ENCODE measurements around the gene PSMB5.

PSMB5 gene

DNA sequence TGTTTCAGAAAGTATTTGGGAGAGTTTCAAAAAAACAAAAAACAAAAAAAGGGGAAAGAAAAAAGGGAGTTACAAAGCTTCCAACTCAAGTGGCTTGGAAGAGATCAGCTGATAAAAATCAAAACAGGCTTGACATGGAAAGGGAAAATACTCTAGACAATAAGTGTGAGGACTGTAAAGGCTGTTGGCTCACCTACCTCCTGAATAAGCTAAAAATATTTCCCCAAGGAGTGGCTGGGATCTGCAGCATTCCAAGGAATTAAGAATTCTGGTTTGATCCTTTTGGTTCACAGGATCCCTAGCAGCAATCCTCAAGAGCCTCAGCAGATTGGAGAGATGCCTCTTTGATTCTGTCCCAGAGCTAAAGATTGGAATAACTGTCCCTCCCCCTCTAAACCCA, 41.2 kb downstream of the PSMB5 start:
- no peak for TF ChIP-seq FOXP2 (optimal IDR thresholded peaks at IDR 0.05; ENCODE audit: borderline replicate concordance, extremely low read depth, extremely low read length, insufficient read depth)
- no peak for TF ChIP-seq POLR2AphosphoS5 (IDR thresholded peaks at IDR 0.05; ENCODE audit: low read depth, low read length)
- TF ChIP-seq, protein P1, sequence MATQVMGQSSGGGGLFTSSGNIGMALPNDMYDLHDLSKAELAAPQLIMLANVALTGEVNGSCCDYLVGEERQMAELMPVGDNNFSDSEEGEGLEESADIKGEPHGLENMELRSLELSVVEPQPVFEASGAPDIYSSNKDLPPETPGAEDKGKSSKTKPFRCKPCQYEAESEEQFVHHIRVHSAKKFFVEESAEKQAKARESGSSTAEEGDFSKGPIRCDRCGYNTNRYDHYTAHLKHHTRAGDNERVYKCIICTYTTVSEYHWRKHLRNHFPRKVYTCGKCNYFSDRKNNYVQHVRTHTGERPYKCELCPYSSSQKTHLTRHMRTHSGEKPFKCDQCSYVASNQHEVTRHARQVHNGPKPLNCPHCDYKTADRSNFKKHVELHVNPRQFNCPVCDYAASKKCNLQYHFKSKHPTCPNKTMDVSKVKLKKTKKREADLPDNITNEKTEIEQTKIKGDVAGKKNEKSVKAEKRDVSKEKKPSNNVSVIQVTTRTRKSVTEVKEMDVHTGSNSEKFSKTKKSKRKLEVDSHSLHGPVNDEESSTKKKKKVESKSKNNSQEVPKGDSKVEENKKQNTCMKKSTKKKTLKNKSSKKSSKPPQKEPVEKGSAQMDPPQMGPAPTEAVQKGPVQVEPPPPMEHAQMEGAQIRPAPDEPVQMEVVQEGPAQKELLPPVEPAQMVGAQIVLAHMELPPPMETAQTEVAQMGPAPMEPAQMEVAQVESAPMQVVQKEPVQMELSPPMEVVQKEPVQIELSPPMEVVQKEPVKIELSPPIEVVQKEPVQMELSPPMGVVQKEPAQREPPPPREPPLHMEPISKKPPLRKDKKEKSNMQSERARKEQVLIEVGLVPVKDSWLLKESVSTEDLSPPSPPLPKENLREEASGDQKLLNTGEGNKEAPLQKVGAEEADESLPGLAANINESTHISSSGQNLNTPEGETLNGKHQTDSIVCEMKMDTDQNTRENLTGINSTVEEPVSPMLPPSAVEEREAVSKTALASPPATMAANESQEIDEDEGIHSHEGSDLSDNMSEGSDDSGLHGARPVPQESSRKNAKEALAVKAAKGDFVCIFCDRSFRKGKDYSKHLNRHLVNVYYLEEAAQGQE (IDR thresholded peaks at IDR 0.05; ENCODE audit: insufficient read depth in 1 of 2, low read depth in 2 of 2, low read length in 2 of 2) = no peak
- TF ChIP-seq TAF1 (IDR thresholded peaks at IDR 0.05; ENCODE audit: borderline replicate concordance, insufficient read depth, low read length) = no peak
- TF ChIP-seq SIN3A (IDR thresholded peaks at IDR 0.05; ENCODE audit: borderline replicate concordance, insufficient read depth, low read length) = no peak

DNA sequence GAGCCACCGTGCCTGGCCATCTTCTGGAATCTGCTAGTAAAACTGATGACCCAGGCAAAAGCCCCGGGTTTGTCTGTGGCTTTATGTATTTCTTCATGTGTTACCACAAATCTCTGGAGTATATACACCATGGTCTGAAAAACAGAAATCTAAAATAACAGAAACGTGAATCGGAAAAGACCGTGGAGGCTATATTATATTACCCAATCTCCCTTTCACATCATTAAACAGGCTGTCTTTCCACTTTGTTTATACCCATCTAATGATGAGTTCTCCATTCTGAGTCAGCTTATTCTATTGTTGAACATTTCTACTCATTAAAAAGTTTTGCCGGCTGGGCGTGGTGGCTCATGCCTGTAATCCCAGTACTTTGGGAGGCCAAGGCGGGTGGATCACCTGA, 42.8 kb downstream of the PSMB5 start:
- no peak for TF ChIP-seq SIN3A (IDR thresholded peaks at IDR 0.05; ENCODE audit: borderline replicate concordance, insufficient read depth, low read length)
- TF ChIP-seq, protein P1 (IDR thresholded peaks at IDR 0.05; ENCODE audit: insufficient read depth in 1 of 2, low read depth in 2 of 2, low read length in 2 of 2) = no peak
- no peak for TF ChIP-seq TAF1 (IDR thresholded peaks at IDR 0.05; ENCODE audit: borderline replicate concordance, insufficient read depth, low read length)
- TF ChIP-seq FOXP2 (optimal IDR thresholded peaks at IDR 0.05; ENCODE audit: borderline replicate concordance, extremely low read depth, extremely low read length, insufficient read depth) = no peak
- no peak for TF ChIP-seq POLR2AphosphoS5 (IDR thresholded peaks at IDR 0.05; ENCODE audit: low read depth, low read length)

DNA sequence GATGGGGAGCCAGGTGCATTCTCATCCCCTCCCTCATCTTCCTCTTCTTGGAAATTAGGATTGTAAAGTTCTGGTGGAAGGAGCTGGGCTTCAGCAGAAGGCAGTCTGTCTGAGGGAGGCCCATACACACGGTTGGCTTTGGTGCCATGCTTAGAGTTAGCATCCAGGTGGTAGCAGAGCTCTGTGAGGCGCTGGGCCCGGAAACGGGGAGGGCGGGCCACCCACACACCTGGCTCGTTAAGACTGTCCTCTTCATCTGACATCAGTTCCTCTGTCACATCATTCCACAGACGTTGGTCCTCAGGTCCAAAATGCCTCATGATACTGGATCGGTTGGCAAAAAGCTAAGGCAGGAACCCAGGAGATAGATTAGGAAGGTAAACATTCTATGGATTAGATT, 47.4 kb downstream of the PSMB5 start:
- TF ChIP-seq, protein P1 (IDR thresholded peaks at IDR 0.05; ENCODE audit: insufficient read depth in 1 of 2, low read depth in 2 of 2, low read length in 2 of 2) = no peak
- TF ChIP-seq TAF1 (IDR thresholded peaks at IDR 0.05; ENCODE audit: borderline replicate concordance, insufficient read depth, low read length) (no peak), POLR2AphosphoS5 (IDR thresholded peaks at IDR 0.05; ENCODE audit: low read depth, low read length) (no peak), SIN3A (IDR thresholded peaks at IDR 0.05; ENCODE audit: borderline replicate concordance, insufficient read depth, low read length) (no peak), FOXP2 (optimal IDR thresholded peaks at IDR 0.05; ENCODE audit: borderline replicate concordance, extremely low read depth, extremely low read length, insufficient read depth) (no peak)

DNA sequence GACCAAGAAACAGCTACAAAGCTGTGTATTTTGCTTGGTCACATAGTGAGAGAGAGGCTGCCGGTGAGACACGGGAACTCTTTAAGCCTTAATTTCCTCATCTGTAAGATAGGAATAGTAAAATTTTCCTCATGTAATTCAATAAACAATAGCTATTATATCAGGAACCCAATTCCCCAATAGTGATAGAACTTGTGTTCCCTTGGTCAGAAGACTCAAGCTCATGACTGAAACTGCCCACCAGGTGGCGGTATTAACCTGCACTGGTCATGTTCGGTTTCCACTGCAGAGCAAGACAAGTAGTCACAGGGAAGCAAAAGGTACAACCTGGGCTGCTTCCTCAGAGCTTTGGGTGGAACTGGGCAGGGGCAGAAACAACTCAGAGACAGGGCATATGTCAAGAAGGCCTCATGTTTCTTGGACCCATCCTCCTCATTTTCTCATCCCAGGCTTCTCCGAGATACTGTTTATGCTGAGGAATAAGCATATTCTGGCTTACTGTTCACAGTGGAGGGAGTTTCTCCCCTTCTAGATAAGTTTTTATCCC, 48.1 kb downstream of the PSMB5 start:
- no peak for TF ChIP-seq FOXP2 (optimal IDR thresholded peaks at IDR 0.05; ENCODE audit: borderline replicate concordance, extremely low read depth, extremely low read length, insufficient read depth)
- TF ChIP-seq, protein P1 (IDR thresholded peaks at IDR 0.05; ENCODE audit: insufficient read depth in 1 of 2, low read depth in 2 of 2, low read length in 2 of 2) = no peak
- TF ChIP-seq SIN3A (IDR thresholded peaks at IDR 0.05; ENCODE audit: borderline replicate concordance, insufficient read depth, low read length) = no peak
- no peak for TF ChIP-seq POLR2AphosphoS5 (IDR thresholded peaks at IDR 0.05; ENCODE audit: low read depth, low read length)
- no peak for TF ChIP-seq TAF1 (IDR thresholded peaks at IDR 0.05; ENCODE audit: borderline replicate concordance, insufficient read depth, low read length)

Data from PFSK-1 (cell line).